ENCODE results near the gene ADRA2A.

Gene ADRA2A

DNA sequence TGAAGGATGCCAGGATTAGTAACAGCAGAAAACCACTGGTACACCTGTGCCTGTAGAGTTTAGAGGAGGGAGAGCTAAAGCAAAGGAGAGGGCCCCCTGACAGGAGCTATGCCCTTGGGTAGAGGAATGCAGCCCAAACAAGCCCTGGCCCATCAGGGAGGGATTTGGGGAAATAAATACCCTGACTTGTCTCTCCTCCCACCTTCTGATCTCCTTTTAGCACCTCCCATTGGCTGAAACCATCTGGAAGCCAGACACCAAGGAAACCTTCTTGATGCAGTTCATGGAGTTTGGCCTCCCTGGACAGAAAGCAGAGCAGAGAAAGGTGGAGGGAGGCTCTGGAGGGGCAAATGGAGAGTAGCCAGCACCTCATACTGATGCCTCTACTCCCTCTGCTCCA is 45.3 kb downstream of the ADRA2A start:
- TF ChIP-seq, protein P1, sequence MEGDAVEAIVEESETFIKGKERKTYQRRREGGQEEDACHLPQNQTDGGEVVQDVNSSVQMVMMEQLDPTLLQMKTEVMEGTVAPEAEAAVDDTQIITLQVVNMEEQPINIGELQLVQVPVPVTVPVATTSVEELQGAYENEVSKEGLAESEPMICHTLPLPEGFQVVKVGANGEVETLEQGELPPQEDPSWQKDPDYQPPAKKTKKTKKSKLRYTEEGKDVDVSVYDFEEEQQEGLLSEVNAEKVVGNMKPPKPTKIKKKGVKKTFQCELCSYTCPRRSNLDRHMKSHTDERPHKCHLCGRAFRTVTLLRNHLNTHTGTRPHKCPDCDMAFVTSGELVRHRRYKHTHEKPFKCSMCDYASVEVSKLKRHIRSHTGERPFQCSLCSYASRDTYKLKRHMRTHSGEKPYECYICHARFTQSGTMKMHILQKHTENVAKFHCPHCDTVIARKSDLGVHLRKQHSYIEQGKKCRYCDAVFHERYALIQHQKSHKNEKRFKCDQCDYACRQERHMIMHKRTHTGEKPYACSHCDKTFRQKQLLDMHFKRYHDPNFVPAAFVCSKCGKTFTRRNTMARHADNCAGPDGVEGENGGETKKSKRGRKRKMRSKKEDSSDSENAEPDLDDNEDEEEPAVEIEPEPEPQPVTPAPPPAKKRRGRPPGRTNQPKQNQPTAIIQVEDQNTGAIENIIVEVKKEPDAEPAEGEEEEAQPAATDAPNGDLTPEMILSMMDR (IDR thresholded peaks at IDR 0.05): no peak

DNA sequence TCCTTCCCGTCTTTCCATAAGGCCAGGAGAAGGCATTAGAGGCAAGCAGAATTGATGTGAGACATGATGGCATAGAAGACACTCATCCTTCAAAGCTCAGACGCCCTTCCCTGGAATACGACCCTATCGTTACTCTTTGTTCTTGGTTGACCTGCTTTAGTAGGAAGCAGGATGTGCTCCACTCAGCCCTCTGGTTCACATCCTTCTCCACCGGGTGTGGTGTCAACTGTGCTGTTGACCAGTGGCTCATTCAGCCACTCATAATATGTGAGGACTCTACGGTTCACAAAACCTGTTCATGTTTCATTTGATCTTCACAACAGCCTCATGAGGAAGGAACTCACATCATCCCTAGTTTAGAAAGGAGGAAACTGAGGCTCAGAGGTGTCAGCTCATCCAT is 47.1 kb downstream of the ADRA2A start:
- TF ChIP-seq, protein P1 (IDR thresholded peaks at IDR 0.05): no peak

DNA sequence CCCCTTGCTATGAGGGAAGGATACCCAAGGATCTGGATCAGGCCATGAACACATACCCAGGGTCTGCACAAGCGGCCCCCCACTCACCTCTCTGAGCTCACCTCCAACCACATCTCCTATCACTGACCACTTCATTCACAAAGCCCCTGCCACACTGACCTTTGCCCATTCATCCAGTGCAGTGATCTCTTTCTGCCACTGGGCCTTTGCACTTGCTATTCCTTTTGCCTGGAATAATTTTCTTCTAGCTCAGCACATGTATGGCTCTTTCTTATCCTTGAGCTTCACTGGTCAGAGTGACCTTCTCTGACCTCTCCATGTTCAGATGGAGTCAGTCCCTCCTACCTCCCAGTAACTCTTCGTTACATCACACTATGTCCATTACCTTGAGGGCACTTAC is 48.3 kb downstream of the ADRA2A start:
- TF ChIP-seq, protein P1 (IDR thresholded peaks at IDR 0.05): no peak

DNA sequence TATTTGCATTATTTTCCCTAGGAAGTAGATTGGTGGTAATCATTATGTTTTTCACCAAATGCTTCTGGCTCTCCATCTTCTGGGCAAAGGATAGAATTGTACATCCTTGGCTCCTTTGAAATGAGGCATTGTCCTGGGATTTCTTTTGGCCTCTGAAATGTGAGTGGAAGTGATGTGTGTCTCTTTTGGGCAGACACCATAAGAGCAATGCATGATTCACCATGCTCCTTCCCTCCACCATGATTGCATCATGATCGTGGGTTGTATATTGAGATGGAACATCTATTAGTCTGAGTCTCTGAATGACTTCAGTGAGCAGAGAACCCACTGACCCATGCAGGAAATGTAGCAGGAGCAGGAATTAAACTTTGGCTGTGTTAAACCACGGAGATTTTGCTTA is 49.2 kb downstream of the ADRA2A start:
- TF ChIP-seq, protein P1 (IDR thresholded peaks at IDR 0.05): no peak

DNA sequence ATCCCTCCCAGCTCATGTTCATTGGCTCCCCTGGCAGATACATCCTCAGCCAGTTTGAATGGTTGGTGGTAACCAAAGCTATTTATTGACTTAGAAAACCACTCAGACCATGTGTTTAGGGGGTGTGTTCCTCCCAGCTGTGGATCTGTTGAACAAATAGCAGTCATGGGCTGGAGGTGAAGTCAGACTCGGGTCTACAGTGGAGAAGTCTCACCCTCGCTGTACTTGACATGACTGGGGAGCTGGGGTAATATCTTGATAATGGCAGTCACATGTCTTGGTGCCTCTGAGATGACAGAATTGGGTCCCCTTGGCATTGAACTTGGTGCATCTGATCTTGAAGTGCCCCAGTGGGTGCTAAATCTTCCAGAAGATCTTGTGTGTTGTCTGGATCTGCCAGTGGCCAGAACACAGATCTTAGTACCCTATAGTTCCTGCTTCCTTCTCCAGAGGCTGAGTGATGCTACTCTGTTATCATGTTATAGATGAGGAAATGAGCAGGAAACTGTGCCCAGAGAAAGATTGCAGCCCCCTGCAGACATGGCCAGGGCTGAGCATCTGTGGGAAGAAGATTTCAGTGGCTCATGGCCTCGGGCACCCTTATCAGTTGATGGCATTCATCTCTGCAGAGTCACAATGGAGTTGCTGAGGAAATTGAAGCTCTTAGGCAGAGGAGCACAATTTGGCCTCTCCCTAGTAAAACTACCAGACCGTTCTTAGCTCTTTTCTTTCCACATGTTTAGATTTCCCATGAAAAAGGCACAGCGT is 50.4 kb downstream of the ADRA2A start:
- TF ChIP-seq, protein P1 (IDR thresholded peaks at IDR 0.05): no peak

DNA sequence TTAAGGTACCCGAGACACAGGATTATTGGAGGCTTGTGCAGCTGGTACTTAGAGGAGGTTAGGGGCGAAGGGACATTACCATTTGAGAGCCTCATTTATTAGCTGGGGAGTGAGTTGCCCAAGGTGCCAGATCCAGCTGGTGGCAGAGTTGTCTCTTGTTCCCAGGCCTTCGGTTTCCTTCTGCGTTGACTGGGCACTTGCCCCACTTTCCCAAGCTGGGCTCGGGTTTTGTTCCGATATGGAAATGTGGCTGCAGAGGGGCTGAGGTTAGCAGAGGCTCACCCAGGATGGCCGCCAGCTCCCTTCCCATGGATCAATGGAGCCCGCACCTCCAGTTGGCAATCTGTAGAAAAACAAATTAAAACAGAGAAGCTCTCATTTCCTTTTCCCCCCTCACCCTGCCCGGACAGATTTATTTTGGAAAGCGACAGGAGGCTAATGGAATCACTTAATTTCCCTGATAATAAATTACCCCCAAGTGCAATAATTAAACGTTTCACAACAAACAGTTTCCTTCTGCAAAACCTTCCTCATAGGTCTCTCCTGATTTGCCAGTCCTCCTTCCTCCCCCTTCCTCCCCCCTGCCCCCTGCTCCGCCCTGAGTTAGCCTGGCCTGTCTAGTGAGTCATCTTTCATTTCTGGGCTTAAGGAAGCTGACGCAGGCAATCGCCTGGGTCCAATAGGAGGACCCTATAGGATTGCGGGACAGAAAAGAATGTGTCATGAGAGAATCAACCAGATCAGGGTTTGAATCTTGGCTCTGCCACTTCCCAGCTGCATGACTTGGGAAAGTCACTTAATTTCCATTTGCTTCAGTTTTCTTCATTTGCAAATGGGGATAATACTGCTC is 51.7 kb downstream of the ADRA2A start:
- TF ChIP-seq, protein P1 (IDR thresholded peaks at IDR 0.05): no peak

DNA sequence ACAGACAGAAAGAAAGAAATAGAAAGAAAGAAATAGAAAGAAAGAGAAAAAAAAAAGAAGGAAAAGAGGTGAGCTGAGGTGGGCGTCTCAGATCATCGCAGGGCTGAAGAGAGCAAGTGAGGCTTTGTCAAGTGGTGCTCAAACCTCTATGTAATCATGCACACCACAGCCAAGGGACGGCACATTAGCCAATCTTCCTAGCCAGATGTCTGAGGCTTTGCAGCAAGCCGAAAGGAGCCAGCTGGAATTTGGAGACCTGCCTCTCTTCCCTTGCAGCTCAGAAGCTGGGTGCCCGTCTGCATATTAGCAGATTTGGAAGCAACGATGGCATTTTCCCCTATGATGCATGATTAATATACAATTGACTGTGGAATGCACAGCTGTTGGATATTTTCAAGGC is 52.5 kb downstream of the ADRA2A start:
- TF ChIP-seq, protein P1 (IDR thresholded peaks at IDR 0.05): no peak
